ENCODE measurements around the gene CAPN2. TPM values are rescaled to one million over a fixed set of nuclear protein-coding genes. Genes with fewer than 3 reads are reported as not detected.

CAPN2 gene
- total and polyA plus RNA-seq, 2 donors (not counting 1 experiment from before 2014, with no cell fraction given): 63.9 to 79.6 TPM

DNA sequence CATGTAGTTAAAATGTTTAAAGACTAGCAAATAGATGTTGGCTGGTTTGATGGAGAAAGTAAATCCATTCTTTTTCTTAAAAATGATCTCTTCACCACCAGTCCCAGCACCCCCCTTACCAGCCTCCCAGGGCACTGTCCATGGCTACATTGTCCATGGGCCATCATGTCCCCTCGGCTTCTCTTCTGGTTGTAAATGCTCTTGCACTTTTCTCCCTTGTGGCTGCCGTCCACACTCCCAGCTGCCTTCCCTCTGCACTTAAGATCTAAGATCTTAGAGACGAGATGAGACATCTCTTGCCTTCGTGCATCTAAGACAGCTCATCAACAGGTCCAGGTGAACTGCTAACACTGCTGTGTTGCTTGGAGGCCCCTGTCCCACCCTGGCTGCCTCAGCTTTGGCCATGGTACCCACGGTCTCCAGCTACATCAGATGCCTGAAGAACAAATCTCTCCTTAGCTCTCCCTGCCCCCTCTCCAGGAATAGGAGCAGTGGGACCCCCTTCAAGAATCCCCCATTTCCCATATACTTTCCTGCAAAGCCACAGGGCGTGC is 11.1 kb downstream of the CAPN2 start:
- Mint-ChIP-seq H3K9me3 (ENCODE audit: insufficient read depth) (no peaks in the 10 kb centered on the region), H3K27me3 (no peaks in the 10 kb centered on the region), H3K27ac (no peak overlapping the region), H3K4me3 (no peak overlapping the region), H3K4me1 (peaks cover 33% of the 10 kb centered on the region)
- Histone ChIP-seq H3K9me3 (ENCODE audit: control extremely low read depth in 1 of 3, control insufficient read depth in 2 of 3, insufficient read depth in 1 of 3, low read length in 2 of 3) (no peaks in the 10 kb centered on the region), H3K9ac (ENCODE audit: low read length) (no peak overlapping the region), H3K4me2 (replicated peaks; ENCODE audit: low read depth, low read length, poor library complexity, severe bottlenecking) (no peak overlapping the region), H3K79me2 (ENCODE audit: control insufficient read depth, insufficient read depth, low read length) (peaks cover 3% of the 10 kb centered on the region), H3K27ac (ENCODE audit: low read length in 2 of 2) (no peak overlapping the region), H3K4me1 (ENCODE audit: control insufficient read depth in 2 of 2, insufficient read depth in 2 of 2, low read length in 2 of 2) (peaks cover 9 to 21% of the 10 kb centered on the region in 2 donors), H2AFZ (ENCODE audit: insufficient read depth, low read depth, low read length, poor library complexity, severe bottlenecking) (no peak overlapping the region), H3K27me3 (replicated peaks in 1 of 4; ENCODE audit: control extremely low read depth in 1 of 4, control insufficient read depth in 3 of 4, insufficient read depth in 4 of 4, low read length in 3 of 4) (no peaks in the 10 kb centered on the region), H3K4me3 (ENCODE audit: control extremely low read depth in 1 of 5, extremely low read depth in 1 of 5, insufficient read depth in 1 of 5, low read depth in 2 of 5, low read length in 4 of 5) (no peak overlapping the region), H4K20me1 (ENCODE audit: control insufficient read depth, insufficient read depth, low read length, poor library complexity, severe bottlenecking) (no peaks in the 10 kb centered on the region), H3K36me3 (replicated peaks in 1 of 2; ENCODE audit: control extremely low read depth in 1 of 2, control insufficient read depth in 1 of 2, extremely low read depth in 1 of 2, insufficient read depth in 2 of 2, low read length in 1 of 2) (peaks cover 0 to 26% of the 10 kb centered on the region in 2 experiments)
- intact Hi-C loops (cut with micrococcal nuclease): no loop called here
- POLR2A ChIA-PET: interaction anchor here (0.6 kb wide), 1 partner anchor 99 kb away, joined by 5 read pairs; no protein-coding TSS in a partner anchor
- no peak for DNase-seq
- TF ChIP-seq, protein P1, sequence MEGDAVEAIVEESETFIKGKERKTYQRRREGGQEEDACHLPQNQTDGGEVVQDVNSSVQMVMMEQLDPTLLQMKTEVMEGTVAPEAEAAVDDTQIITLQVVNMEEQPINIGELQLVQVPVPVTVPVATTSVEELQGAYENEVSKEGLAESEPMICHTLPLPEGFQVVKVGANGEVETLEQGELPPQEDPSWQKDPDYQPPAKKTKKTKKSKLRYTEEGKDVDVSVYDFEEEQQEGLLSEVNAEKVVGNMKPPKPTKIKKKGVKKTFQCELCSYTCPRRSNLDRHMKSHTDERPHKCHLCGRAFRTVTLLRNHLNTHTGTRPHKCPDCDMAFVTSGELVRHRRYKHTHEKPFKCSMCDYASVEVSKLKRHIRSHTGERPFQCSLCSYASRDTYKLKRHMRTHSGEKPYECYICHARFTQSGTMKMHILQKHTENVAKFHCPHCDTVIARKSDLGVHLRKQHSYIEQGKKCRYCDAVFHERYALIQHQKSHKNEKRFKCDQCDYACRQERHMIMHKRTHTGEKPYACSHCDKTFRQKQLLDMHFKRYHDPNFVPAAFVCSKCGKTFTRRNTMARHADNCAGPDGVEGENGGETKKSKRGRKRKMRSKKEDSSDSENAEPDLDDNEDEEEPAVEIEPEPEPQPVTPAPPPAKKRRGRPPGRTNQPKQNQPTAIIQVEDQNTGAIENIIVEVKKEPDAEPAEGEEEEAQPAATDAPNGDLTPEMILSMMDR (IDR thresholded peaks at IDR 0.05): no peak
- TF ChIP-seq EZH2 (IDR thresholded peaks at IDR 0.05; ENCODE audit: borderline replicate concordance, insufficient read depth, low read depth, low read length, poor library complexity, severe bottlenecking): no peak
- no peak for ATAC-seq (ENCODE audit: low read depth)
- 97% methylated on average over 6 of the region's 6 CpGs for WGBS (ENCODE audit: insufficient coverage)
- CTCF ChIA-PET: interaction anchor here (1.1 kb wide), 1 partner anchor 26 kb away, joined by 5 read pairs; no protein-coding TSS in a partner anchor

DNA sequence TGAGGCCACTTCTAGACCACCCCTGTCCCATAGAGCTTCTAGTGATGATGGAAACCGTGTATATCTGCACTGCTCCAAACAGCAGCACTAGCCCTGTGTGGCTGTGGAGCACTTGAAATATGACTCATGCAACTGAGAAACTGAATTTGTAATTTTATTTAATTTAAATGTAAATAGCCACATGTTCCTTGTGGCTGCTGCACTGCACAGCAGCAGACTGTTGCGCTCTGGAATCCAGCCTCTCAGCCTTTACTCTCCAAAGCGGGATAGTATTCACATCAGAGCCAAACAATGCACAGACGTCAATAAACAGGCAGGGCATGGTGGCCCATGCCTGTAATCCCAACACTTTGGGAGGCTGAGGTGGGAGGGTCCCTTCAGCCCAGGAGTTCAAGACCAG is 12.0 kb downstream of the CAPN2 start:
- no peak overlapping the region for H3K27ac ChIP-seq (ENCODE audit: low read length in 2 of 2)
- no peak overlapping the region for H3K4me3 Mint-ChIP-seq
- H3K27ac Mint-ChIP-seq: no peak overlapping the region
- no peaks in the 10 kb centered on the region for H3K27me3 ChIP-seq (replicated peaks in 1 of 4; ENCODE audit: control extremely low read depth in 1 of 4, control insufficient read depth in 3 of 4, insufficient read depth in 4 of 4, low read length in 3 of 4)
- H3K27me3 Mint-ChIP-seq: no peaks in the 10 kb centered on the region
- H3K4me1 ChIP-seq (ENCODE audit: control insufficient read depth in 2 of 2, insufficient read depth in 2 of 2, low read length in 2 of 2): peaks cover 8 to 21% of the 10 kb centered on the region in 2 donors
- DNase-seq (no peak), ATAC-seq (ENCODE audit: low read depth) (no peak)
- POLR2A ChIA-PET: no interaction called here
- peaks cover 30% of the 10 kb centered on the region for H3K4me1 Mint-ChIP-seq
- no peak overlapping the region for H2AFZ ChIP-seq (ENCODE audit: insufficient read depth, low read depth, low read length, poor library complexity, severe bottlenecking)
- TF ChIP-seq, protein P1 (IDR thresholded peaks at IDR 0.05): no peak
- TF ChIP-seq EZH2 (IDR thresholded peaks at IDR 0.05; ENCODE audit: borderline replicate concordance, insufficient read depth, low read depth, low read length, poor library complexity, severe bottlenecking): no peak
- H3K9me3 Mint-ChIP-seq (ENCODE audit: insufficient read depth): no peaks in the 10 kb centered on the region
- H3K9ac ChIP-seq (ENCODE audit: low read length): no peak overlapping the region
- H4K20me1 ChIP-seq (ENCODE audit: control insufficient read depth, insufficient read depth, low read length, poor library complexity, severe bottlenecking): no peaks in the 10 kb centered on the region
- WGBS (ENCODE audit: insufficient coverage): 94% methylated on average over 3 of the region's 4 CpGs
- CTCF ChIA-PET: no interaction called here
- H3K9me3 ChIP-seq (ENCODE audit: control extremely low read depth in 1 of 3, control insufficient read depth in 2 of 3, insufficient read depth in 1 of 3, low read length in 2 of 3): no peaks in the 10 kb centered on the region
- H3K4me2 ChIP-seq (replicated peaks; ENCODE audit: low read depth, low read length, poor library complexity, severe bottlenecking): no peak overlapping the region
- no peak overlapping the region for H3K4me3 ChIP-seq (ENCODE audit: control extremely low read depth in 1 of 5, extremely low read depth in 1 of 5, insufficient read depth in 1 of 5, low read depth in 2 of 5, low read length in 4 of 5)
- H3K79me2 ChIP-seq (ENCODE audit: control insufficient read depth, insufficient read depth, low read length): peaks cover 3% of the 10 kb centered on the region
- peaks cover 0 to 25% of the 10 kb centered on the region in 2 experiments for H3K36me3 ChIP-seq (replicated peaks in 1 of 2; ENCODE audit: control extremely low read depth in 1 of 2, control insufficient read depth in 1 of 2, extremely low read depth in 1 of 2, insufficient read depth in 2 of 2, low read length in 1 of 2)
- intact Hi-C loops (cut with micrococcal nuclease): no loop called here
